Kidney (tissue), 14 donors: ENCODE measurements around the gene POMT1. TPM values are rescaled to one million over a fixed set of nuclear protein-coding genes. Genes with fewer than 3 reads are reported as not detected.

ENCODE experiments used
- DNase-seq, 5 donors: peaks; one replicate each; pipeline ENCODE4 v3.0.0-alpha.2; 2013 to 2020
- FAIRE-seq: peaks from 2 replicates; lab custom pipeline; 2012; peaks lifted over from hg19 to GRCh38; lab: Jason Lieb, UNC
- H3K27ac ChIP-seq, 2 donors: one replicate each; pipeline ENCODE4 v1.7.0; 2013; ENCODE audit warnings: low read depth in 2 of 2, low read length in 2 of 2, inconsistent platforms in 1 of 2
- H3K27me3 ChIP-seq: one replicate; pipeline ENCODE4 v1.7.1; 2013; ENCODE audit warnings: low read length, inconsistent platforms; ENCODE audit not compliant: control insufficient read depth, insufficient read depth
- H3K36me3 ChIP-seq, 3 donors: one replicate each; pipeline versions ENCODE4 v1.7.0 to v1.7.1; 2013; ENCODE audit warnings: low read length in 3 of 3, control low read depth in 1 of 3, inconsistent platforms in 1 of 3; ENCODE audit not compliant: insufficient read depth in 3 of 3, control insufficient read depth in 2 of 3
- H3K4me1 ChIP-seq, 3 donors: one replicate each; pipeline versions ENCODE4 v1.7.0 to v1.7.1; 2013; ENCODE audit warnings: low read length in 3 of 3, inconsistent platforms in 1 of 3, low read depth in 1 of 3; ENCODE audit not compliant: control insufficient read depth in 2 of 3, insufficient read depth in 2 of 3
- H3K4me3 ChIP-seq, 3 donors: one replicate each; pipeline versions ENCODE4 v1.7.0 to v1.8.1; 2013; ENCODE audit warnings: low read length in 3 of 3, control low read depth in 1 of 3, inconsistent platforms in 1 of 3
- H3K9ac ChIP-seq, 3 donors: one replicate each; pipeline versions ENCODE4 v1.7.0 to v1.7.1; 2013; ENCODE audit warnings: low read length in 3 of 3, control low read depth in 1 of 3, inconsistent platforms in 1 of 3
- H3K9me3 ChIP-seq, 3 donors: one replicate each; pipeline versions ENCODE4 v1.7.0 to v1.7.1; 2013; ENCODE audit warnings: low read length in 3 of 3, control low read depth in 1 of 3, inconsistent platforms in 1 of 3; ENCODE audit not compliant: control insufficient read depth in 2 of 3, insufficient read depth in 1 of 3
- CTCF ChIP-seq: IDR thresholded peaks from 3 replicates; pipeline ENCODE4 v1.5.1; 2012; ENCODE audit warnings: mild to moderate bottlenecking, moderate library complexity, borderline replicate concordance; ENCODE audit not compliant: insufficient read depth; ENCODE audit errors: extremely low read depth
- intact Hi-C: fragments of 100-400 bp; cut with DNase I; formaldehyde crosslinking; loops from one replicate; pipeline ENCODE4 v1.11.1; 2022
- polyA plus RNA-seq: library from polyadenylated mRNA; stranded (reverse); fragments of 350-450 nt; fragmentation: Illumina TruSeq; extraction: RNeasy Lipid Tissue Mini Kit (QIAGEN cat#74804); gene quantifications from one replicate; pipeline ENCODE4 v1.2.3, GENCODE V29; 2014; ENCODE audit warnings: low read depth, low replicate concordance; ENCODE audit not compliant: insufficient read depth
- total RNA-seq: library from RNA; stranded (reverse); fragmentation: NEBNext Ultra II Directional; extraction: Animal tissue kit (Norgen Biotek cat#: 25700); gene quantifications from one replicate; pipeline ENCODE4 v1.2.1, GENCODE V29; 2021
- donor health status: control.
- donor health status: control.
- donor health status: control.
- donor health status: control.
- donor health status: control.
- donor health status: DM: yes; HTN: yes; CAD: no.
- donor health status: Normal renal cell carcinoma (clear cell type).

Gene POMT1
- total and polyA plus RNA-seq, 2 donors from 2014 or later: 32.3 to 36.5 TPM

- TF ChIP-seq CTCF: no peak
- no peak overlapping the region for H3K27ac ChIP-seq
- H3K4me1 ChIP-seq: peaks cover 0 to 4% (median 0%) of the 10 kb centered on the region in 3 donors
- no peak for FAIRE-seq
- no peak for DNase-seq
- H3K9ac ChIP-seq: no peak overlapping the region
- intact Hi-C loops: no loop called here
- no peaks in the 10 kb centered on the region for H3K9me3 ChIP-seq
- no peak overlapping the region for H3K4me3 ChIP-seq
- H3K27me3 ChIP-seq: no peaks in the 10 kb centered on the region
- peaks cover 2 to 55% (median 37%) of the 10 kb centered on the region in 3 donors for H3K36me3 ChIP-seq
Measured at GRCh38 chr9:131522257-131523085, 19.8 kb downstream of the POMT1 start.

DNA sequence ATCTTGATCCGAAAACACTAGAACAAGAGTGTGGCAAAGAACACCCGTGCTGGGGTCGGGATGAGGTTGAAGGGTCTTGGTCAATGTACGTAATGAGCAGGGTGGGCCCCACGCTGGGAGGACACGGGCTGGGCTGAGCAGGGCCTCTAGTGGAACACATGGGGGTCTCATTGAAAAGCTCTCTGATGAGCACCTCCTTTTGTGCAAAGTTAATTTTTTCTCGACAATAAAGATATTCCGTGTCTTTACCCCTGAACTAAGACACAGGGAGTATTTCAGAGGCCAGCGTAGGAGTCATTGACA lies 20.3 kb downstream of the POMT1 start:
- no peak for TF ChIP-seq CTCF
- H3K27me3 ChIP-seq: no peaks in the 10 kb centered on the region
- no peak overlapping the region for H3K27ac ChIP-seq
- FAIRE-seq (no peak), DNase-seq (no peak)
- H3K9ac ChIP-seq: no peak overlapping the region
- H3K4me3 ChIP-seq: no peak overlapping the region
- H3K9me3 ChIP-seq: no peaks in the 10 kb centered on the region
- intact Hi-C loops: no loop called here
- peaks cover 2 to 53% (median 34%) of the 10 kb centered on the region in 3 donors for H3K36me3 ChIP-seq
- H3K4me1 ChIP-seq: peaks cover 0 to 4% (median 0%) of the 10 kb centered on the region in 3 donors

DNA sequence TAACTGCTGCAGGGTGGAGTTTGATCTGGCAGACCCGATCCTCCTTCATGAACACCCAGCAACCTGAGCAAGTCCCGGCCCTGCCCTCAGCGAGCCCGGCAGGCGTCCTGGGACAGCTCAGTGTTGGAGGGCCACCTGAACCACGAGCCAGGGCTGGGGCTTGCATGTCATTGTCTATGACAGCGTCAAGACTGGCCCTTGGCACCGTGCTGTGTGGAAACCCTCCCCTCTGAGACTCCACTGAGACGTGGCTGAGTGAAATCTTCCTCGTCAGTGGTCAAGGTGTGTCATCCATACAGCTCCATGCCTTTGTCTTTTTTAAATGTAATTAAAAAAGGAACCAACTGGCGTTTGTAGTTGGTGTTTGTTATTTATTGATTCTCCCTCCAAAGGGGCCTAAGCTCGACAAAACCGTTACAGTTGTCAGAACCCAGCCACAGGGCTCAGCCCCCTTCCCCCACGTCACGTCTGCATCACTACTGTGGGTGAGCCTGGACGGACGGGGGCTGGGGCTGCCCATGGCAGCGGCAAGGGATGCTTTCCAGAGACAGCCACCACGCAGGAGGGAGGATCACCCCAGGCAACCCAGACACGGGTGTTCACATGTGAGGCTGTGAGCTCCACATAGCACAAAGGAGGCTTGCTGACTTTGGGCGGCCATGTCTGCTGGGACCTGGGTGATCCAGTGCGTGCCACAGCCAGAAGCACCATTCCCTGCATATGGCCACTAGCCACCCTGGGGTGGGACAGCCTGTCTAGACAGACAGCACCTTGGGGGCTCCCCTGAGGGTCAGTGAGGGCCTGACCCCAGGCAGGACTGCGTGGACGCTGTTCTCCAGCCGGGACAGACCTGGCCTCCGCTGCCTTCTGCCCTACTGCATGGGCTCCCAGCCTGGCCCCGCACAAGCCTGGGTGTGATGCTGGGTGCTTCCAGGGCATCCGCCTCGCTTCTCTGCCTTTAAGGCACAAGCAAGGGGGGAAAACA lies 21.0 kb downstream of the POMT1 start:
- Histone ChIP-seq H3K4me3 (no peak overlapping the region), H3K4me1 (peaks cover 0 to 4% (median 0%) of the 10 kb centered on the region in 3 donors), H3K9ac (no peak overlapping the region), H3K27me3 (no peaks in the 10 kb centered on the region), H3K36me3 (peaks cover 3 to 53% (median 29%) of the 10 kb centered on the region in 3 donors), H3K9me3 (no peaks in the 10 kb centered on the region), H3K27ac (no peak overlapping the region)
- intact Hi-C loops: no loop called here
- DNase-seq (no peak), FAIRE-seq (no peak)
- TF ChIP-seq CTCF: no peak
